ENCODE measurements around the gene RBM12. TPM values are rescaled to one million over a fixed set of nuclear protein-coding genes. Genes with fewer than 3 reads are reported as not detected.

RBM12 gene
- polyA plus RNA-seq, 1 donor (not counting 4 experiments of a cell fraction or from before 2014, with no cell fraction given) = 98.9 TPM

- DNase-seq (ENCODE audit: low read depth, low spot score) (no peak), FAIRE-seq (no peak)
- Histone ChIP-seq H3K79me2 (ENCODE audit: control insufficient read depth, insufficient read depth, low read length) (no peaks in the 10 kb centered on the region), H3K4me3 (ENCODE audit: control insufficient read depth in 2 of 3, extremely low read depth in 1 of 3, insufficient read depth in 2 of 3, low read depth in 1 of 3, low read length in 3 of 3) (peak overlapping the region; percentile 35 to 48 (median 42)), H3K36me3 (ENCODE audit: control insufficient read depth in 2 of 2, extremely low read depth in 1 of 2, insufficient read depth in 2 of 2, low read length in 2 of 2) (peaks cover 0 to 3% of the 10 kb centered on the region in 2 experiments), H2AFZ (ENCODE audit: control insufficient read depth, low read length) (peak overlapping the region; percentile 24), H3K27me3 (ENCODE audit: control insufficient read depth, extremely low read depth, insufficient read depth, low read length) (no peaks in the 10 kb centered on the region), H3K9me1 (ENCODE audit: control insufficient read depth, extremely low read depth, insufficient read depth, low read length) (no peaks in the 10 kb centered on the region), H3K4me1 (ENCODE audit: control insufficient read depth, extremely low read depth, insufficient read depth, low read length) (peaks cover 22% of the 10 kb centered on the region), H3K27ac (ENCODE audit: control insufficient read depth, insufficient read depth, low read length) (no peak overlapping the region), H4K20me1 (ENCODE audit: control insufficient read depth, extremely low read depth, insufficient read depth, low read length) (no peaks in the 10 kb centered on the region), H3K9ac (ENCODE audit: control insufficient read depth, extremely low read depth, insufficient read depth, low read length) (peak overlapping the region; percentile 59), H3K4me2 (ENCODE audit: control insufficient read depth, extremely low read depth, insufficient read depth, low read depth, low read length) (peak overlapping the region; percentile 77), H3K9me3 (ENCODE audit: control insufficient read depth, low read depth, low read length) (no peaks in the 10 kb centered on the region)
- dilution Hi-C loops (cut with MboI; ENCODE audit: extremely low pct_ligation_motif_present, low sequenced_read_pairs) = no loop called here
- TF ChIP-seq, protein P1, sequence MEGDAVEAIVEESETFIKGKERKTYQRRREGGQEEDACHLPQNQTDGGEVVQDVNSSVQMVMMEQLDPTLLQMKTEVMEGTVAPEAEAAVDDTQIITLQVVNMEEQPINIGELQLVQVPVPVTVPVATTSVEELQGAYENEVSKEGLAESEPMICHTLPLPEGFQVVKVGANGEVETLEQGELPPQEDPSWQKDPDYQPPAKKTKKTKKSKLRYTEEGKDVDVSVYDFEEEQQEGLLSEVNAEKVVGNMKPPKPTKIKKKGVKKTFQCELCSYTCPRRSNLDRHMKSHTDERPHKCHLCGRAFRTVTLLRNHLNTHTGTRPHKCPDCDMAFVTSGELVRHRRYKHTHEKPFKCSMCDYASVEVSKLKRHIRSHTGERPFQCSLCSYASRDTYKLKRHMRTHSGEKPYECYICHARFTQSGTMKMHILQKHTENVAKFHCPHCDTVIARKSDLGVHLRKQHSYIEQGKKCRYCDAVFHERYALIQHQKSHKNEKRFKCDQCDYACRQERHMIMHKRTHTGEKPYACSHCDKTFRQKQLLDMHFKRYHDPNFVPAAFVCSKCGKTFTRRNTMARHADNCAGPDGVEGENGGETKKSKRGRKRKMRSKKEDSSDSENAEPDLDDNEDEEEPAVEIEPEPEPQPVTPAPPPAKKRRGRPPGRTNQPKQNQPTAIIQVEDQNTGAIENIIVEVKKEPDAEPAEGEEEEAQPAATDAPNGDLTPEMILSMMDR (optimal IDR thresholded peaks at IDR 0.05 in 1 of 3, IDR thresholded peaks at IDR 0.05 in 1 of 3, conservative IDR thresholded peaks at IDR 0.05 in 1 of 3; ENCODE audit: extremely low read depth in 1 of 3, insufficient read depth in 2 of 3, low read length in 3 of 3) = no peak
- TF ChIP-seq EZH2 (IDR thresholded peaks at IDR 0.05; ENCODE audit: low read length) = no peak
Measured at GRCh38 chr20:35618263-35619131, 46.2 kb downstream of the RBM12 start.

- H3K9me3 ChIP-seq (ENCODE audit: control insufficient read depth, low read depth, low read length) = no peaks in the 10 kb centered on the region
- peak overlapping the region; percentile 32 for H3K27ac ChIP-seq (ENCODE audit: control insufficient read depth, insufficient read depth, low read length)
- peak overlapping the region; percentile 77 for H3K4me2 ChIP-seq (ENCODE audit: control insufficient read depth, extremely low read depth, insufficient read depth, low read depth, low read length)
- no peaks in the 10 kb centered on the region for H4K20me1 ChIP-seq (ENCODE audit: control insufficient read depth, extremely low read depth, insufficient read depth, low read length)
- no peaks in the 10 kb centered on the region for H3K9me1 ChIP-seq (ENCODE audit: control insufficient read depth, extremely low read depth, insufficient read depth, low read length)
- peaks cover 0 to 3% of the 10 kb centered on the region in 2 experiments for H3K36me3 ChIP-seq (ENCODE audit: control insufficient read depth in 2 of 2, extremely low read depth in 1 of 2, insufficient read depth in 2 of 2, low read length in 2 of 2)
- DNase-seq (ENCODE audit: low read depth, low spot score) = no peak
- dilution Hi-C loops (cut with MboI; ENCODE audit: extremely low pct_ligation_motif_present, low sequenced_read_pairs) = no loop called here
- H3K9ac ChIP-seq (ENCODE audit: control insufficient read depth, extremely low read depth, insufficient read depth, low read length) = peak overlapping the region; percentile 59
- H2AFZ ChIP-seq (ENCODE audit: control insufficient read depth, low read length) = peak overlapping the region; percentile 63
- no peaks in the 10 kb centered on the region for H3K79me2 ChIP-seq (ENCODE audit: control insufficient read depth, insufficient read depth, low read length)
- H3K27me3 ChIP-seq (ENCODE audit: control insufficient read depth, extremely low read depth, insufficient read depth, low read length) = no peaks in the 10 kb centered on the region
- peaks cover 22% of the 10 kb centered on the region for H3K4me1 ChIP-seq (ENCODE audit: control insufficient read depth, extremely low read depth, insufficient read depth, low read length)
- TF ChIP-seq EZH2 (IDR thresholded peaks at IDR 0.05; ENCODE audit: low read length) = no peak
- TF ChIP-seq, protein P1 (optimal IDR thresholded peaks at IDR 0.05 in 1 of 3, IDR thresholded peaks at IDR 0.05 in 1 of 3, conservative IDR thresholded peaks at IDR 0.05 in 1 of 3; ENCODE audit: extremely low read depth in 1 of 3, insufficient read depth in 2 of 3, low read length in 3 of 3) = peak; percentile 46 to 52 (median 48)
- peak; percentile 46 for FAIRE-seq
- peak overlapping the region; percentile 35 to 63 (median 48) for H3K4me3 ChIP-seq (ENCODE audit: control insufficient read depth in 2 of 3, extremely low read depth in 1 of 3, insufficient read depth in 2 of 3, low read depth in 1 of 3, low read length in 3 of 3)
Measured at GRCh38 chr20:35617397-35618262, 47.1 kb downstream of the RBM12 start.

Measured in keratinocyte (primary cell).